ENCODE data around the gene CHKB. TPM values are rescaled to one million over a fixed set of nuclear protein-coding genes. Genes with fewer than 3 reads are reported as not detected.

CHKB gene
- total RNA-seq, 4 donors from 2014 or later, result 20.7 to 43.5 (median 33.0) TPM

DNA sequence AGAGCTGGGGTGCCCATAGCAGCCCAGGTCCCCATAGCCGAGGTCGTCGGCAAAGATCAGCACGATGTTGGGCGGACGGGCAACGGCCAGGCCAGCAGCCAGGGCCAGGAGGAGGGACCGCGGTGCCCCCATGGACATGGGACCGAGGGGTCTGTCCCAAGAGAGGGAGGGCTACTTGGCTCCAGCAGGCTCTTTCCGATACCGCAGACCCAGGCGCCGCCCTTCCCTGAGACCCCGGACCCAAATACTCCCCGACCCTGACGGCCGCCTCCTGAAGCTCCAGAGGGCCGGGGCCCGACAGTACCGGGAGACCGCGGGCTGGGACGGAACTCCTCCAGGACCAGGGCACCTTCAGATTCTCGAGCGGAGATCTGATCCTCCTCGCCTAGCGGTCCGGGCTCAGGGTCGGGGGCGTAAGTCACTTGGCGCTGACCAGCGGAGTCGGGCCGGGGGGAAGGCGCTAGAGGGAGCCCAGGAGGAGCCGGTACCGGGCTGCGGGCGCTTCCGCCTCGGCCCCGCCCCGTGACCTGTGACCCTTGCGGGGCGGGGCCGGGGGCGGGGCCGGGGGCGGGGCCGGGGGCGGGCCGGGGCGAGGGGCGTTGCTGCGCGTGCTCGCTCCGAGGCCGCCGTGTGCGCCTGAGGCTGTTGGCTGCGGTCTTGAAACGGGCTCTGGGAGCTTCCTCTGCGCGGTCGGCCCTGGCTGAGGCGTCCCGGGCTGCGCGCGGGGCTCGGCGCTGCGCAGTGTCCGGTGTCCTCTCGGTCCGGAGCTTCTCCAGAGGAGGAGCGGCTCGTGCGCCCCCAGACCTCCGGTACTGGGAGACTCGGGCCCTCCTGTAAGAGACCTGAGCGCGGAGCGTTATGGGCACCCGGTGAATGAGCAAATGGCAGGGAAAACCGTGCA is 45.2 kb upstream of the CHKB start, which contains the start of gene ARSA:
Gene ARSA (minus strand): TSS at position 511 of the 901 bp plus-strand sequence. CDS start 373 bp downstream, at position 138.
- Histone ChIP-seq H3K36me3 (peaks cover 0 to 17% (median 15%) of the 10 kb centered on the region in 4 donors), H3K4me1 (peaks cover 17 to 30% (median 21%) of the 10 kb centered on the region in 4 donors), H3K9me3 (no peaks in the 10 kb centered on the region), H3K27me3 (no peaks in the 10 kb centered on the region), H3K4me3 (peak within 1 kb of the TSS; percentile 70 to 87 (median 79)), H3K27ac (replicated peaks in 1 of 4) (peak within 1 kb of the TSS; percentile 78 to 85 (median 79))
- DNase-seq (ENCODE audit: extremely low spot score), result no peak
- under 1% methylated on average over 43 of the region's 88 CpGs for WGBS
- no peak for TF ChIP-seq POLR2A (IDR thresholded peaks at IDR 0.05; ENCODE audit: low read depth)
- TF ChIP-seq, protein P1, sequence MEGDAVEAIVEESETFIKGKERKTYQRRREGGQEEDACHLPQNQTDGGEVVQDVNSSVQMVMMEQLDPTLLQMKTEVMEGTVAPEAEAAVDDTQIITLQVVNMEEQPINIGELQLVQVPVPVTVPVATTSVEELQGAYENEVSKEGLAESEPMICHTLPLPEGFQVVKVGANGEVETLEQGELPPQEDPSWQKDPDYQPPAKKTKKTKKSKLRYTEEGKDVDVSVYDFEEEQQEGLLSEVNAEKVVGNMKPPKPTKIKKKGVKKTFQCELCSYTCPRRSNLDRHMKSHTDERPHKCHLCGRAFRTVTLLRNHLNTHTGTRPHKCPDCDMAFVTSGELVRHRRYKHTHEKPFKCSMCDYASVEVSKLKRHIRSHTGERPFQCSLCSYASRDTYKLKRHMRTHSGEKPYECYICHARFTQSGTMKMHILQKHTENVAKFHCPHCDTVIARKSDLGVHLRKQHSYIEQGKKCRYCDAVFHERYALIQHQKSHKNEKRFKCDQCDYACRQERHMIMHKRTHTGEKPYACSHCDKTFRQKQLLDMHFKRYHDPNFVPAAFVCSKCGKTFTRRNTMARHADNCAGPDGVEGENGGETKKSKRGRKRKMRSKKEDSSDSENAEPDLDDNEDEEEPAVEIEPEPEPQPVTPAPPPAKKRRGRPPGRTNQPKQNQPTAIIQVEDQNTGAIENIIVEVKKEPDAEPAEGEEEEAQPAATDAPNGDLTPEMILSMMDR (IDR thresholded peaks at IDR 0.05), result peak; percentile 37 to 43 (median 39)
- TF ChIP-seq POLR2AphosphoS5 (IDR thresholded peaks at IDR 0.05), result peak; percentile 67 to 70
- intact Hi-C loops (cut with DNase I), result loop anchor here (5.0 kb wide), 1 partner anchor 69 kb away; no protein-coding TSS in a partner anchor

DNA sequence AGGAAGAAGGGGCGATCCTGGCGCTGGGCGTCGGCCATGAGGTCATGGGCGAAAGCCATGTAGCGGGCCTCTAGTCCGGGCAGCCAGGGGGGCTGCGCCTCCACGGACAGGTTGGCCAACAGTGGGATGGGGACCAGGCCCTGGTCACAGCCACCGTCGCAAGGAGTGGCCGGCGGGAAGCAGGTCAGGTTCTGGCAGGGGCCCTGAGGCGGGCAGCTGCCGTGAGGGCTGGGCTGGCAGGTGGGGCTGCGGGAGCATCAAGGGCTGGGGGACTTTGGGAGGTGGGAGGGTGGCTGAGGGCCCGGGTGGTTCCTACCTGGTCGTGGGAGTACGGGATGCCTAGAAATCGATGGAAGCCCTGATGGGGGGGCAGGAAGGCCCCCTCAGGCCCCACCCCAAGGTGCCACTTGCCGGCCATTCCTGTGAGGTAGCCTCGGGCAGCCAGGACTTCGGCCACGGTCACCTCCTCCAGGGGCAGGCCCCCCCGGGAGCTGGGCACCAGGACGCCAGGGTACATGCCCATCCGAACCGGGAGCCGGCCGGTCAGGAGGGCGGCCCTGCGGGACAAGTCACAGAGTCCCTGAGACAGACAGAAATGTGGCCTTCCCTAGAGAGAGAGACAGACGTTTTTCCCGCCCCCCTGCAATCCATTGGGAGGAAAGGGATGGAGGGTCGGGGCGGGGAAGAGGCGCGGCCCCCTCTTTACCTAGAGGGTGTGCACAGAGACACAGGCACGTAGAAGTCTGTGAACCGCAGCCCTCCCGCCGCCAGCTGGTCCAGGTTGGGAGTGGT is 44.4 kb upstream of the CHKB start:
- DNase-seq (ENCODE audit: extremely low spot score), result no peak
- peak overlapping the region; percentile 78 to 85 (median 79) for H3K27ac ChIP-seq (replicated peaks in 1 of 4)
- H3K4me1 ChIP-seq, result peaks cover 18 to 39% (median 28%) of the 10 kb centered on the region in 4 donors
- TF ChIP-seq POLR2AphosphoS5 (IDR thresholded peaks at IDR 0.05) (no peak), POLR2A (IDR thresholded peaks at IDR 0.05; ENCODE audit: low read depth) (no peak), EP300 (IDR thresholded peaks at IDR 0.05) (no peak)
- TF ChIP-seq, protein P1 (IDR thresholded peaks at IDR 0.05), result no peak
- 79% methylated on average over 23 of the region's 42 CpGs for WGBS
- no peaks in the 10 kb centered on the region for H3K9me3 ChIP-seq
- intact Hi-C loops (cut with DNase I), result loop anchor here (5.0 kb wide), 1 partner anchor 70 kb away; no protein-coding TSS in a partner anchor
- peaks cover 0 to 6% (median 0%) of the 10 kb centered on the region in 4 donors for H3K27me3 ChIP-seq
- H3K36me3 ChIP-seq, result peaks cover 0 to 17% (median 15%) of the 10 kb centered on the region in 4 donors
- H3K4me3 ChIP-seq, result peak overlapping the region; percentile 70 to 87 (median 79)

DNA sequence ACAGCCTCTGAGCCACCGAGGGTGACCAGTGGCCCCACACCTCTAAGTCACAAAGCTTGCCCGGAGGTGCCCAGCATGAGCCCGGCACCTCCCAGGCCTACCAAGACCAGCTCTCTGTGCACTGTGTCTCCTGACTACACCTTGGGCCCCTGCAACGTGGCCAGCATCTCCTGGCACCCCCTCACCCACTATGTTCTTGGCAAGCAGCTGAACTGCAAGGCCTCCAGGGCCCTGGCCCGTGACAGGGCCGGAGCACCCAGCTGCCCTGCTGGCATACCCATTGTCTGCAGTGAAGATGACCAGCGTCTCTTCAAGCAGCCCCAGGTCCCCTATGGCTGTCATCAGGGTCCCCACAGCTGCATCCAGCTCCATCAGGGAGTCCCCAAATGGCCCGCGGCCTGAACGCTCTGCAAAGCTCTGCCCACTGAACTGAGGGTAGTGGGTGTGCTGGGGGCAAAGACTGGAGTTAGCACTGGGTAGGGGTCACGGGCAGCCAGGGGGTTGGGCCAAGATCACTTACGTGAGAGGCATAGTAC is 43.7 kb upstream of the CHKB start:
- peak overlapping the region in 1 of 4 donors; percentile 70 for H3K4me3 ChIP-seq
- peaks cover 0 to 17% (median 15%) of the 10 kb centered on the region in 4 donors for H3K36me3 ChIP-seq
- H3K9me3 ChIP-seq, result no peaks in the 10 kb centered on the region
- WGBS, result 81% methylated on average over 10 of the region's 12 CpGs
- DNase-seq (ENCODE audit: extremely low spot score), result no peak
- intact Hi-C loops (cut with DNase I), result loop anchor here (5.0 kb wide), 1 partner anchor 71 kb away; no protein-coding TSS in a partner anchor
- peaks cover 24 to 45% (median 34%) of the 10 kb centered on the region in 4 donors for H3K4me1 ChIP-seq
- H3K27ac ChIP-seq (replicated peaks in 1 of 4), result no peak overlapping the region
- H3K27me3 ChIP-seq, result peaks cover 0 to 10% (median 0%) of the 10 kb centered on the region in 4 donors
- TF ChIP-seq POLR2A (IDR thresholded peaks at IDR 0.05; ENCODE audit: low read depth) (no peak), EP300 (IDR thresholded peaks at IDR 0.05) (no peak), POLR2AphosphoS5 (IDR thresholded peaks at IDR 0.05) (no peak)
- TF ChIP-seq, protein P1 (IDR thresholded peaks at IDR 0.05), result no peak

DNA sequence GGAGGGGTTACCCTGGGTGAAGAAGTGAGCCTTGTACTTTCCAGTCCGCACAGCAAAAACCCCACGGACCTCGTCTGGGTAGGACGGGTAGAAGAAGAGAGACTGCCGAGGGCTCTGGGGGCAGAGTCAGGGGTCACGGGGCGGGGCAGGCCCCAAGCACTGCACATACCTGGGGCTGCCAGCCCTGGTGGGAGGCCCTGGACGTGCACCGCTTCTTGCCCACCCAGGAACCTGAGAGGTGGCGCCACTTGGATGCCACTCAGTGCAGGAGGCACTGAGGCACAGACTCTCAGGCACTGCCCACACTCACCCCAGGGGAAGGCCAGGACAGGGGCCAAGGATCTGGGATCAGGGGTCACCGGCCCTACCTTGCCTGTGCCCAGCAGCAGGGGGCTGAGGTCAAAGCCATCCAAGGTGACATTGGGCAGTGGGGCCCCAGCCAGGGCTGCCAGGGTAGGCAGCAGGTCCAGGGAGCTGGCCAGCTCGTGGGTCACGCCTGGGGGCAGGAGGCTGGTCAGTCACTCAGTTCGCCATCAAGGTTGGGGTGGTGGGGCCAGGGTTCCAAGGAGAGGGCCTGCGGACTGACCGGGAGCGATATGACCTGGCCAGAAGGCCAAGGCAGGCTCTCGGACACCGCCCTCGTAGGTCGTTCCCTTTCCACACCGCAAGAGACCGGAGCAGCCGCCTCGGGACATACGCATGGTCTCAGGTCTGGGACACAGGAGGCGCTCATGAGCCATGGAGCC is 43.1 kb upstream of the CHKB start:
- Histone ChIP-seq H3K9me3 (no peaks in the 10 kb centered on the region), H3K36me3 (peaks cover 0 to 17% (median 15%) of the 10 kb centered on the region in 4 donors), H3K27me3 (peaks cover 0 to 16% (median 2%) of the 10 kb centered on the region in 4 donors), H3K4me3 (no peak overlapping the region), H3K4me1 (peaks cover 31 to 51% (median 39%) of the 10 kb centered on the region in 4 donors), H3K27ac (replicated peaks in 1 of 4) (no peak overlapping the region)
- no peak for DNase-seq (ENCODE audit: extremely low spot score)
- intact Hi-C loops (cut with DNase I), result loop anchor here (5.0 kb wide), 1 partner anchor 72 kb away; no protein-coding TSS in a partner anchor
- TF ChIP-seq POLR2AphosphoS5 (IDR thresholded peaks at IDR 0.05) (no peak), EP300 (IDR thresholded peaks at IDR 0.05) (no peak), POLR2A (IDR thresholded peaks at IDR 0.05; ENCODE audit: low read depth) (no peak)
- TF ChIP-seq, protein P1 (IDR thresholded peaks at IDR 0.05), result no peak
- WGBS, result 90% methylated on average over 12 of the region's 27 CpGs

Measured in esophagus muscularis mucosa (tissue), 4 donors.